Activated naive CD8-positive, alpha-beta T cell treated with anti-CD3 and anti-CD28 coated beads, Interleukin-2, amount 10 ng/mL, durations not matched to agents 7 days and 5 days (primary cell): ENCODE results near the gene PAGE2B. TPM values are rescaled to one million over a fixed set of nuclear protein-coding genes. Genes with fewer than 3 reads are reported as not detected.
"Not testable (repeated sequence)": the region's sequence is repeated elsewhere in the genome, so short reads cannot be mapped to it uniquely, and the experiment has no call there.

Experiments used
- ATAC-seq: fragments of 150-1000 bp; cut with Tn5 transposase; one replicate; pipeline ENCODE4 v1.10.0; 2021; ENCODE audit warnings: low read depth, moderate library complexity
- POLR2A ChIA-PET: fragments of 350-600 bp; sonication (Branson Sonifier 250); formaldehyde crosslinking; loops from one replicate; lab custom pipeline; 2021; ENCODE audit warnings: antibody characterized with exemption; lab: Charles Lee
- DNase-seq: peaks from one replicate; pipeline ENCODE4 v3.0.0; 2021
- H3K27ac Mint-ChIP-seq: one replicate; pipeline ENCODE4 v1.8.0; 2022; ENCODE audit warnings: mild to moderate bottlenecking, mixed read lengths
- H3K27me3 Mint-ChIP-seq: one replicate; pipeline ENCODE4 v1.8.0; 2022; ENCODE audit warnings: mild to moderate bottlenecking, moderate library complexity, mixed read lengths
- H3K36me3 Mint-ChIP-seq: one replicate; pipeline ENCODE4 v1.8.0; 2021; ENCODE audit warnings: mild to moderate bottlenecking, mixed read lengths
- H3K4me1 Mint-ChIP-seq: one replicate; pipeline ENCODE4 v1.8.0; 2021; ENCODE audit warnings: mixed read lengths
- H3K4me3 Mint-ChIP-seq: one replicate; pipeline ENCODE4 v1.8.0; 2022; ENCODE audit warnings: mild to moderate bottlenecking, moderate library complexity, mixed read lengths
- H3K9me3 Mint-ChIP-seq: one replicate; pipeline ENCODE4 v1.8.0; 2021; ENCODE audit warnings: mixed read lengths
- total RNA-seq, 2 experiments: library from RNA; stranded (reverse); gene quantifications; one replicate each; pipeline ENCODE4 v1.2.3, GENCODE V29; 2021

The PAGE2B gene, protein sequence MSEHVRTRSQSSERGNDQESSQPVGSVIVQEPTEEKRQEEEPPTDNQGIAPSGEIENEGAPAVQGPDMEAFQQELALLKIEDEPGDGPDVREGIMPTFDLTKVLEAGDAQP
- total RNA-seq, result 1 to 10 TPM in 1 of 2 experiments, under 1 TPM in 1; 0.77 to 1.9 TPM

DNA sequence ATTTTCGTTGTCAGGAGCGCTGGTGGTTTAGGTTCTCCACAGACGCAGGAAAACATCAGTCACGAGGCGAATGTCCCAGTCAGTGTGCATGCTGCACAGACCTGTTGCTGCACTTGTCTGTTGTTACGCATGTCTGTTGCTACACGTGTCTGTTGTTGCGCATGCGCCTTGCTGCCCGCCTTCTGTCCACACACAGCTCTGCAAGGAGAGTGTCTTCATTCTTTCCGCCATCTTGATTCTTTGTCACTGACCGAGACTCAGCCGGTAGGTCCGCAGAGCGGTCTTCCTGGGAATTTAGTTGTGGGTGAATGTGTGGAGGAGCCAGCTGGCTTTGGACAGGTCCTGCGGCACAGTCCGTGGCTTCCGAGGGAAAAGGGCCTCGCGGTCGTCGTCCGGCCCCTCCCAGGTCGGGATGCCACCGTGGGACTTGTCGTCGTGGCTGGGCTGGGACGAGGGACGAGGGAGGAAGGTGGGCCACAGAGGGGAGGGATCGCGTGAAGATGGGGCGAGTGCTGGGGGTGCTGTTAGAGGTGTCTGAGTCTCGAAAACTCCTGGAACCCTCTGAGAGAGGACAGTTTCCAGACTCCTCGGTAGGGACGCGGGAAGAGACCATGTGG is at the start of gene PAGE2B:
Gene PAGE2B, plus strand, starts transcription at position 180 of the 617 bp plus-strand sequence. CDS start 1,012 bp downstream, outside the sequence.
- Mint-ChIP-seq H3K9me3 (no peaks in the 10 kb centered on the region), H3K4me1 (no peaks in the 10 kb centered on the region), H3K27me3 (no peaks in the 10 kb centered on the region), H3K27ac (no peak within 1 kb of the TSS), H3K4me3 (no peak within 1 kb of the TSS), H3K36me3 (no peaks in the 10 kb centered on the region)
- ATAC-seq, result no peak
- DNase-seq, result no peak
- POLR2A ChIA-PET, result no interaction called here

DNA sequence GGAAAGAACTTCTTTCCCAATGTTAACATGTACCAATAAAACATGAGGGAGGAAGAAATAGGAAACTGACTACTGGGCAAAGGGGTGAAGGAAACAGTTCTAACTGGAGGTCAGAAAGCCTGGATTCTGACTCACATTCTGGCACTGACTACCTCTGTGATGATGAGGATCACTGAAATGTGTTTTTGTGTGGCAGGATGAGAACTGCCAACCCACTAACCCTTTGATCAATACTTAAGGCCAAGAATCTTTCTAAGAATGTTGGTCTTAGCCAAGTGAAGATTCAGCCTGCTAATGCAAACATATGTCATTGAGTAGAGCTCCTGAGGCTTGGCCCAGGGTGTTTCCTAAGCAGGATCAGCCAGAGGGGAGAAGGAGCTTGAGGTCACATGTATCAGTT is 48.7 kb upstream of the PAGE2B start:
- no peak for ATAC-seq
- H3K9me3 Mint-ChIP-seq, result no peaks in the 10 kb centered on the region
- H3K4me1 Mint-ChIP-seq, result peaks cover 6% of the 10 kb centered on the region
- no peak overlapping the region for H3K4me3 Mint-ChIP-seq
- no peaks in the 10 kb centered on the region for H3K27me3 Mint-ChIP-seq
- no peaks in the 10 kb centered on the region for H3K36me3 Mint-ChIP-seq
- no peak for DNase-seq
- H3K27ac Mint-ChIP-seq, result no peak overlapping the region
- POLR2A ChIA-PET, result no interaction called here

DNA sequence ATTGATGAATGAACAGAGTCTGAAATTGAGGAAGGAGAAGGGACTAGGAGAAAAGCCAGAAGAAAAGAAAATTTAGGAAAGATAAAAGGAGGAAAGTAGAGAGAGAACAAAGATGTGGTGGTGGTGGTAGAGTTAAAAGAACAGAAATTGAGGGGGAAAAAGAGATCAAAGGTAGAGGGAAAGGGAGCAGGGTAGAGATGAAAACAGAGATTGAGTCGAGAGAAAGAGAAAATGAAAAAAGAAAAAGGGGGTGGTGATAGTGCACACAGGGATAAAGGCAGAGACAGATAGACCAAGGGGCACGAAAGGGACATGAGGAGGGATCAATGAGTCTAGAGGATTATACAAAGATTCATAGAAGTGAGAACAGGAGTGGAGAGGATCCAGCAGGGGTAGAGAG is 48.0 kb upstream of the PAGE2B start:
- H3K27me3 Mint-ChIP-seq, result no peaks in the 10 kb centered on the region
- DNase-seq, result no peak
- H3K4me3 Mint-ChIP-seq, result no peak overlapping the region
- no peaks in the 10 kb centered on the region for H3K9me3 Mint-ChIP-seq
- H3K36me3 Mint-ChIP-seq, result no peaks in the 10 kb centered on the region
- peaks cover 6% of the 10 kb centered on the region for H3K4me1 Mint-ChIP-seq
- no peak for ATAC-seq
- POLR2A ChIA-PET, result no interaction called here
- no peak overlapping the region for H3K27ac Mint-ChIP-seq

DNA sequence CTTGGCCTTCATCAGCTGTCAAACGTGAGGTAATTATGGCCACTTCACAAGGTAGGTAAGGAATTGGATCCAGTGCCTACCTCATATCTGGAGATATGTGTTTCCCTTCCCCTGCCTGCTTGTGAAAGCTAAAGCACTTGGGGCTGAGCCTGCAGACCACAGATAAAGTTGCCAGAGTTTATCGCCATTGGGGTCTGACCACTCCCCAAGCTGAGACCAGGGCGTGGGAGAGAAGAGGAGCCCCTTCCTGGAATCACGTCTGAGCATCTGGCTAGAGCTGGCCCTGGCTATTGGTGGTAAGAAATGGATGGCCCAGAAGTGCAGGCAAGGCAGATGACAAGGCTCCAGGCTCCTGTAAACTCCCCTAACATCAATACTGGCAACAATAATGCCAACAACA is 46.8 kb upstream of the PAGE2B start:
- POLR2A ChIA-PET, result no interaction called here
- Mint-ChIP-seq H3K4me3 (no peak overlapping the region), H3K36me3 (no peaks in the 10 kb centered on the region), H3K9me3 (no peaks in the 10 kb centered on the region), H3K27me3 (no peaks in the 10 kb centered on the region), H3K4me1 (peaks cover 6% of the 10 kb centered on the region), H3K27ac (no peak overlapping the region)
- no peak for DNase-seq
- ATAC-seq, result no peak

DNA sequence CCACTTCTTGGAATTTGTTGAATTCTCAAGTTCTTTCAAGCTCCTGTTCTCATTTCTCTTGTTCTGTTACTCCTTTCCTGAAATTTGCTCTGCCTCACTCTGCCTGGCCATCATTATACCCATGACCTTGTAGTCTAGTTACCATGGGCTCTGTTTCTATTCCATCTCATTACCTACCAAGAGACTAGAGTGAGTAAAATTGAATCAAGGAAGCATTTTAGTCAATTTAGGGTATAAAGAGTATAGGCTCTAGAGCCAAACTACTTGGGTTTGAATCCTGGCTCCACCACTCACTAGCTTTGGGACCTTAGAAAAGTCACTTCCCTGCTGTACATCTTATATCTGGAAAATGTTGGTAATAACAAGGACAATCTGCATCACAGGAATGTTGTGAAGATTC is 46.2 kb upstream of the PAGE2B start:
- Mint-ChIP-seq H3K27ac (no peak overlapping the region), H3K4me1 (peaks cover 6% of the 10 kb centered on the region), H3K27me3 (no peaks in the 10 kb centered on the region), H3K9me3 (no peaks in the 10 kb centered on the region), H3K36me3 (no peaks in the 10 kb centered on the region), H3K4me3 (no peak overlapping the region)
- ATAC-seq (no peak), DNase-seq (no peak)
- POLR2A ChIA-PET, result no interaction called here

DNA sequence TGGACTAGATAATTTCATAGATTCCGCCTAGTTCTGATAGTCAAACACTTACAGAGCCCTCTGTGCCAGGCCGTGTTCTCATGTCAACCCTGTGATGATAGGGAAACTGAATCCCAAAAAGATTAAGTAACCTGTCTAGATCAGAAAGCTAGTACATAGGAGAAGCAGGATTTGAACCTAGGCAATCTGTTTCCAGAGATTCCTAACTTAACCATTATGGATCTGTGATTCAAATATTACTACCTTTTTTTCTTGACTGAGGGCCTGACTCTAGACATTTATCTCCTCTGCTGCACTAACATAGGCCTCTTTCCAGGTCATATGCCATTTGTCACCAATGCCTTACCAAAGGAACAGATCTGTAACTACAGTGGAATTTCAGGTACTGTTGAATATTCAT is 45.5 kb upstream of the PAGE2B start:
- H3K4me3 Mint-ChIP-seq, result no peak overlapping the region
- POLR2A ChIA-PET, result no interaction called here
- ATAC-seq (no peak), DNase-seq (no peak)
- H3K27ac Mint-ChIP-seq, result no peak overlapping the region
- H3K36me3 Mint-ChIP-seq, result no peaks in the 10 kb centered on the region
- H3K4me1 Mint-ChIP-seq, result peaks cover 6% of the 10 kb centered on the region
- H3K27me3 Mint-ChIP-seq, result no peaks in the 10 kb centered on the region
- no peaks in the 10 kb centered on the region for H3K9me3 Mint-ChIP-seq

DNA sequence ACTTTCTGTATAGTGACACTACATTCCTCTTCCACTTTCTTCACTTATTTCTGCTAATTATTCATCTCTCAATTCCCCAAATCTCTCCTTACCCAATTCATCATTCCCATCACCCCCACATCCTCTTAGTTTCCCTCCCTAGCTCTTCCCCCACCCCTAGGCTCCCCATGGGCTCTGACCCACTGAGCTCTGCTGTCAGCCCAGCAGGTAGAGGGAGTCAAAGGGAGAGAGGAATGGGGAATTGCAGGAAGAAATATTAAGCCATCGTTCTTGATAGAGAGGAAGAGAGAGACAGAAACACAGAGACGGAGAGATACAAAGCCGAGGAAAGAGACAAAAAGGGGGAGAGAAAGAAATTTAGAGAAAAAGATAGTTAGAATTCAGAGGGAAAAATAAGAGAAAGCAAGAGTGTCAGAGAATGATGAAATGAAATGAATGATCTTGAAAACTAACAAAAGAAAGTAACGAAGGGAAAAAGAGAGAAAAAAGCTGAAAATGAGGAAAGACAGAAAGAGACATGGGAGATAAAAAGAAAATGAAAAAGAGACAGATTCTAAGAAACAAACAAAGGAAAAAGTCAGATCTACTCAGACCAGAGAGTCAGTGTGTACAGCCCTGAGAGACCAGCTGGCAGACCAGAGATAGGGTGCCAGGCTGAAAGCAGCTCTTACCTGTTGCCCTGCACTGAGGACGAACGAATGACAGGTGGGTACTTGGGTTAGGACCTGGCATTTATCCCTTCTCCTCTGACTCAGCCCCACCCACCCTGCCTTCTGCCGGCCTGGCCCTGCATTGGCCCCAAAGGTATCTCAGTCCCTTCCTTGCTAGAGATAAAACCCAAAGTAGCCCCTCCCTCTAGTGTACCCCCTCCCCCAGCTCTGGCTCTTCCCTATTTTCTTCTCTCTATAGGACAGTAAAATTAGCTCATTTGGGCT is 44.3 kb upstream of the PAGE2B start, which contains the start of gene ALAS2:
Gene ALAS2, minus strand, starts transcription at position 707 of the 935 bp plus-strand sequence. CDS start 4,977 bp downstream, outside the sequence.
- POLR2A ChIA-PET, result no interaction called here

DNA sequence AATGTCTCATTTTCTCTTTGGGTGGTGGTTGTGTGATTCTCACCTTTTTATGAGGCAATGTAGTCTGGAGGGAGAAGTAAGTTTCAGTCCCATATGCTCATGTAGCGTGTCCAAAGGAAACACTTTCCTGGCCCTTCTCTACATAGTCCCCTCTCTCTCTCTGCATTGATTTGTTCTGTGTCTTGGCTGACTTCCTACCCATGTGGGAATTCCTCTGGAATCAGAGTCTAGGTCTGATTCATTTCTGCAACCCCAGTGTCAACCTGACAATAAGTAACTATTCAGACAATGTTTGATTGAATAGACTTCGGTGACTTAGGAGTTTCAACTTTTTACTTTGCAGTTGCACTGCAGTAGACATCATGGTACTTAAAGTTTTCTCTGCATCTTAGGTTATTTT is 41.4 kb upstream of the PAGE2B start:
- no peak overlapping the region for H3K27ac Mint-ChIP-seq
- ATAC-seq (no peak), DNase-seq (no peak)
- H3K27me3 Mint-ChIP-seq, result no peaks in the 10 kb centered on the region
- no peaks in the 10 kb centered on the region for H3K4me1 Mint-ChIP-seq
- H3K4me3 Mint-ChIP-seq, result no peak overlapping the region
- POLR2A ChIA-PET, result no interaction called here
- no peaks in the 10 kb centered on the region for H3K9me3 Mint-ChIP-seq
- H3K36me3 Mint-ChIP-seq, result no peaks in the 10 kb centered on the region

More for the DNA sequence above, 44.3 kb upstream of the PAGE2B start, which contains the start of gene ALAS2:
- Mint-ChIP-seq H3K9me3 (no peaks in the 10 kb centered on the region), H3K4me3 (no peak within 1 kb of the TSS), H3K36me3 (no peaks in the 10 kb centered on the region), H3K27me3 (no peaks in the 10 kb centered on the region), H3K27ac (no peak within 1 kb of the TSS), H3K4me1 (peaks cover 6% of the 10 kb centered on the region)
- DNase-seq (no peak), ATAC-seq (no peak)

DNA sequence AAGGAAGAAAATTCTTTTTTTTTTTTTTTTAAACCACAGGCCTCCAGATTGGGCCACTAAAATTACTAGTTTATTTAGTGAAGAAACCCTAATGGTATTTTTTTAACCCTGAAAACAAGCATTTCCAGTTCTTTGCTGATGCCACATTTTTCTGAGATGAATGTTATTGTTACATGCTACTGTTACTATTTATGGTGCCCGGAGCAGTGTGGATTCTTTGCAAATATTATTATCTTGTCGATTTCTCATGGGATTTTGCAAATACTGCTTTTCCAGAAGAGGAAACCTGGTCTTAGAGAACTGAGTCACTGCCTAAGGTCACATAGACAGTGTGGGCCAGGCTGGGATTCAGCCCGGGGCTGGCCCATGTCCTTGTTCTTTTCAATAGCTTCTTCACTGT is 35.4 kb upstream of the PAGE2B start:
- Mint-ChIP-seq H3K9me3 (no peaks in the 10 kb centered on the region), H3K4me3 (no peak overlapping the region), H3K27me3 (no peaks in the 10 kb centered on the region), H3K4me1 (no peaks in the 10 kb centered on the region), H3K27ac (no peak overlapping the region), H3K36me3 (no peaks in the 10 kb centered on the region)
- DNase-seq (no peak), ATAC-seq (no peak)
- POLR2A ChIA-PET, result no interaction called here

DNA sequence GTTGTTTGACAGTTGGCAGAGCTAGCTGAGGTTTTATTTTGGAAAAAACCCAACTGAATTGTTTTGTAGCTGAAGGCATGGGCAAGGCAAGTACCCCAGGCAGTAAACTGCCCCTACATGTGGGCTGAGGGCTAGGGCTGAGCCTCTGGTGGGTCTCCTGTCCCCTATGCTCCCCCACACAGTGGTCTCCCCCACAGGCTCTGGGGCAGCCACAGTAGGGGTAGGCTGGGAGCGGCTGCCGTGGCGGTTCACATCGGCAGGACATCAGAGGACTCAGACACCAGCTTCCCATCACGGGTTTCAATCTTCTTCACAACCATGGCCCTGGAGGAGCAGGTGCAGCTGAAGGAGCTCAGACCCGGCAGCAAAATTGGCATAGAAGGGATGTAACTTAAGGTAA is 33.3 kb upstream of the PAGE2B start:
- DNase-seq, result no peak
- H3K27me3 Mint-ChIP-seq, result no peaks in the 10 kb centered on the region
- POLR2A ChIA-PET, result no interaction called here
- ATAC-seq, result no peak
- no peaks in the 10 kb centered on the region for H3K36me3 Mint-ChIP-seq
- H3K9me3 Mint-ChIP-seq, result no peaks in the 10 kb centered on the region
- peaks cover 1% of the 10 kb centered on the region for H3K4me1 Mint-ChIP-seq
- no peak overlapping the region for H3K4me3 Mint-ChIP-seq
- no peak overlapping the region for H3K27ac Mint-ChIP-seq

DNA sequence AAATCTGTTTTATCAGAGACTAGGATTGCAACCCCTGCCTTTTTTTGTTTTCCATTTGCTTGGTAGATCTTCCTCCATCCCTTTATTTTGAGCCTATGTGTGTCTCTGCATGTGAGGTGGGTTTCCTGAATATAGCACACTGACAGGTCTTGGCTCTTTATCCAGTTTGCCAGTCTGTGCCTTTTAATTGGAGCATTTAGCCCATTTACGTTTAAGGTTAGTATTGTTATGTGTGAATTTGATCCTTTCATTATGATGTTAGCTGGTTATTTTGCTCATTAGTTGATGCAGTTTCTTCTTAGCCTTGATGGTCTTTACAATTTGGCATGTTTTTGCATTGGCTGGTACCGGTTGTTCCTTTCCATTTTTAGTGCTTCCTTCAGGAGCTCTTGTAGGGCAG is 24.2 kb upstream of the PAGE2B start:
- DNase-seq, ATAC-seq, H3K27ac Mint-ChIP-seq, H3K9me3 Mint-ChIP-seq, H3K36me3 Mint-ChIP-seq, H3K4me3 Mint-ChIP-seq, H3K27me3 Mint-ChIP-seq, H3K4me1 Mint-ChIP-seq, POLR2A ChIA-PET: not testable (repeated sequence)

DNA sequence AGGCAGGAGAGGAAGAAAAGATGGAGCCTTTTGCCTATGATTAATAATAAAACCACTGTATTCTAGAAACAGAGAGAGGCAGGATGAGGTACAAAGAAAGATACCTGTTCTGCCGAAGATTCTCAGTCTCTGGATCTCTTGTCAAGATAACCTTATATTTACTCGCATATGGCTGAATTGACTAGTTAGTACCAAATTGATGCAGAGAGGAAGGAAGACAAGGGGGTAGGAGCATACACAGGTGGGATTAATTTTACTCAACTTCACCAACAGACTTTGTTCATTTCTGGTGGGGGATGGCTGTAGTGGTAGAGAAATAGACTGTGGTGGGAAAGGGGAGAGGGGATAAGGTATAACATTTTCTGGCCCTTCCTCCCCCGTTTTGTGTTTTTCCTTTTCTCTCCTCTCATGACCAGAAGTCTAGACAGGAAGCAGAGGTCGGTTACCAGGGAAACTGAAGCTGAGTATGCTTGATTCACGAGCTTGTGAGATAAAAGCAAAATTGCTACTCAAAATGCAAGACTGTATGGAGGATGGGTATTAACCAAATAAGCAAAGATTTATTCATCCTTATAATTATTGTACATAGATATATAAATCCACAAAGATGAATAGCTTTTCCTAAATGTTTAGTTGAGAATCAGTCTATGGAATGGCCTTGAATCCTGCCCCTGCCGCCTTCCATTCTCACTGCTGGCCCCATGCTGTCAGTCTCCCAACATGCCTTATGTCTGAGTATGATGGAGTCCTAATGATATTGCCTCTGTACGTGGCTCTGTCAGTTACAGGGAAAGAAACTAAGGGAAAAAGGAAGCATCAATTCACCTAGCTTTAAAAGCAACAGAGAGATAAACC is 17.8 kb upstream of the PAGE2B start:
- ATAC-seq (peak; percentile 56), DNase-seq (no peak)
- Mint-ChIP-seq H3K4me3 (peak overlapping the region; percentile 69), H3K27ac (no peak overlapping the region), H3K27me3 (no peaks in the 10 kb centered on the region), H3K4me1 (peaks cover 11% of the 10 kb centered on the region), H3K36me3 (no peaks in the 10 kb centered on the region), H3K9me3 (no peaks in the 10 kb centered on the region)
- POLR2A ChIA-PET, result no interaction called here

DNA sequence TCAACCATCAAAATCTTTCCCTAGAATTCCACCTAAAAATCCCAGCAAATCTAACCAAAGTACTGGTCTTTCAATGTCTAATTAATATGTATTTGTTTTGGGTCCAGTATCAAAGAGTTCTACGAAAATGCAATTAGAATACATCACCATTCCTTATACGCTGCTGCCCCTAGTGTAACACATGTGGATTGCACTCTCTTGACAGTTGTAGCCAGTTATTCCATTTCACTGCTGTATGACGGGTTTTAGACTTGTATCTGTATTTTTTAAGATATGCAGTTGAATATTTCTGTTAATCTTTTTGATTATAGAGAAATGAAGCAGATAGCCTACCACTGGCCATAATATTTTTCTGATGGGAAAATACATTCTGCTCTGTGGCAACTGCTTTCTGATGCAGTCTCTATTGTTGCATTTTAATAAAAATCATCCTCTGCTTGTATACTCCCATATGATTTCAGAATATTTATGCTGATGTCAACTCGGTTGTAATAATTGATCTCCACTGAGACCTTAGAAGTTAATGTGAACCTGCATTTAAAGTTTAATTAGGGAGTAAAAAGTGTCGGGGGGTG is 17.1 kb upstream of the PAGE2B start:
- DNase-seq (no peak), ATAC-seq (no peak)
- Mint-ChIP-seq H3K27ac (no peak overlapping the region), H3K27me3 (no peaks in the 10 kb centered on the region), H3K4me1 (peaks cover 11% of the 10 kb centered on the region), H3K4me3 (peak overlapping the region; percentile 69), H3K9me3 (no peaks in the 10 kb centered on the region), H3K36me3 (no peaks in the 10 kb centered on the region)
- POLR2A ChIA-PET, result no interaction called here
